Activated CD4-positive, alpha-beta T cell treated with anti-CD3 and anti-CD28 coated beads, Interleukin-2, amount 10 ng/mL, durations not matched to agents 24 days and 14 days (primary cell): Measurements from ENCODE around the gene CCDC85B. TPM values are rescaled to one million over a fixed set of nuclear protein-coding genes. Genes with fewer than 3 reads are reported as not detected.
A peak's percentile ranks its signal among the peaks of the same experiment; 100 is the strongest.

Experiments used
- DNase-seq: peaks from one replicate; pipeline ENCODE4 v3.0.0; 2022
- H3K27ac Mint-ChIP-seq: one replicate; pipeline ENCODE4 v1.8.0; 2022; ENCODE audit warnings: mild to moderate bottlenecking, mixed read lengths
- H3K27me3 Mint-ChIP-seq: one replicate; pipeline ENCODE4 v1.8.0; 2022; ENCODE audit warnings: mixed read lengths
- H3K36me3 Mint-ChIP-seq: one replicate; pipeline ENCODE4 v1.8.0; 2022; ENCODE audit warnings: low read depth, mild to moderate bottlenecking, mixed read lengths
- H3K4me1 Mint-ChIP-seq: one replicate; pipeline ENCODE4 v1.8.0; 2021; ENCODE audit warnings: mixed read lengths
- H3K4me3 Mint-ChIP-seq: one replicate; pipeline ENCODE4 v1.8.0; 2022; ENCODE audit warnings: mild to moderate bottlenecking, moderate library complexity, mixed read lengths
- H3K9me3 Mint-ChIP-seq: one replicate; pipeline ENCODE4 v1.8.0; 2021; ENCODE audit warnings: mixed read lengths
- intact Hi-C: fragments of 100-400 bp; cut with micrococcal nuclease; formaldehyde crosslinking; loops from one replicate; pipeline ENCODE4 v1.15.1; 2023
- total RNA-seq: library from RNA; stranded (reverse); gene quantifications from 2 replicates; pipeline ENCODE4 v1.2.3, GENCODE V29; 2022

Gene CCDC85B
- total RNA-seq, 1 donor from 2014 or later, result 62.5 TPM

- Mint-ChIP-seq H3K27ac (no peak overlapping the region), H3K36me3 (peaks cover 17% of the 10 kb centered on the region), H3K9me3 (no peaks in the 10 kb centered on the region), H3K4me3 (no peak overlapping the region), H3K27me3 (no peaks in the 10 kb centered on the region), H3K4me1 (peaks cover 14% of the 10 kb centered on the region)
- DNase-seq, result no peak
- intact Hi-C loops, result no loop called here
Observed at GRCh38 chr11:65869643-65870306, 20.7 kb upstream of the CCDC85B start.

GRCh38 chr11:65870307-65870658 lies 20.2 kb upstream of the CCDC85B start:
- Mint-ChIP-seq H3K4me1 (peaks cover 14% of the 10 kb centered on the region), H3K9me3 (no peaks in the 10 kb centered on the region), H3K27ac (no peak overlapping the region), H3K4me3 (no peak overlapping the region), H3K27me3 (no peaks in the 10 kb centered on the region), H3K36me3 (peaks cover 12% of the 10 kb centered on the region)
- intact Hi-C loops, result no loop called here
- no peak for DNase-seq

DNA sequence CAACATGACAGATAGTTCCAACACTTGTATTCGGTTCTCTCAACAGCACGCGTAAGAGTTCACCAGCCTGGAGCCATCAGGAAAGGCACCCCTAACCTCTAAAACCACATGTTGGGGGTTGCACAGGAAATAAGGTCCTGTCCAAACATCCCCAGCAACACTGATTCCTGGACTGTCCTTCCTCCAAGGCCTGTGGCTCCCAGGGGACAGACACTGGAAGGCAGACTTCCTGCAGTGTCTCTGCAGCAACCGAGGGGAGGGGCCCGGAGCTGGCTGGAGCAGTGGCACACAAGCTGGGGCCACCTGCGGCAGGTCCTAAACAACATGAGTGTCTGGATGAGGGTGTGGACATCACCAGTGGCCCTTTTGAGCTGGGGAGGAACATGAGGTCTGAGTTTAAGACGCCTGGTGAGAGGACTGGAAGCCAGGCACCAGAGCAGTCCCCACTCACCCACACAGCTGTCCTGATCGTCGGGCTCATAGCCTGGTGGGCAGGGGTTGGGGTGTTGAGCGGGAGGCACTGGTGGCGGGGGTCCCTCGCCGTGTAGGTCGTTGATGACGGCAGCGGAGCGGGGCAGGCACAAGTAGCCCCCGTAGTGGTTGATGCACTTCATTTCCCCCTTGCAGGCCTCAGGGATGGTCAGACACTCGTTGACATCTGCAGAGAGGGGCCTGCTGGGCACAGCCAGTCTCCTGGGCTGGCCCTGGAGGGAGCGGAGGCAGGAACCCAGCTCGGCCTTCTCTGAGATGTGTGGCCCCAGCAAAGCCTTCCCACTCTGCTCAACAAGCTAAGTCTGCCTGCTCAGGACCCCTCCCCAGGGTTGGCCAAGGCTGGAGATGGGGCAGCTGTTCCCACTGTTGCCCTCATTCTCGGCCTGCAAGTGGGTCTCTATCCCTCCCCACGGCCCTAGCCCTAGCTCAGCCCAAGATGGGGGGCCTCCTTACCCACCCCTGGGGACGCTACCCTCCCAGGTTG lies 19.5 kb upstream of the CCDC85B start:
- H3K27ac Mint-ChIP-seq, result no peak overlapping the region

GRCh38 chr11:65871811-65872548 lies 18.5 kb upstream of the CCDC85B start:
- no peak for DNase-seq
- Mint-ChIP-seq H3K4me3 (peak overlapping the region; percentile 37), H3K27me3 (no peaks in the 10 kb centered on the region), H3K4me1 (peaks cover 18% of the 10 kb centered on the region), H3K9me3 (no peaks in the 10 kb centered on the region), H3K27ac (no peak overlapping the region), H3K36me3 (peaks cover 6% of the 10 kb centered on the region)
- intact Hi-C loops, result no loop called here

More for the DNA sequence above, 19.5 kb upstream of the CCDC85B start:
- Mint-ChIP-seq H3K9me3 (no peaks in the 10 kb centered on the region), H3K4me3 (no peak overlapping the region), H3K27me3 (no peaks in the 10 kb centered on the region), H3K4me1 (peaks cover 14% of the 10 kb centered on the region), H3K36me3 (peaks cover 10% of the 10 kb centered on the region)
- intact Hi-C loops, result no loop called here
- peak; percentile 67 for DNase-seq

DNA sequence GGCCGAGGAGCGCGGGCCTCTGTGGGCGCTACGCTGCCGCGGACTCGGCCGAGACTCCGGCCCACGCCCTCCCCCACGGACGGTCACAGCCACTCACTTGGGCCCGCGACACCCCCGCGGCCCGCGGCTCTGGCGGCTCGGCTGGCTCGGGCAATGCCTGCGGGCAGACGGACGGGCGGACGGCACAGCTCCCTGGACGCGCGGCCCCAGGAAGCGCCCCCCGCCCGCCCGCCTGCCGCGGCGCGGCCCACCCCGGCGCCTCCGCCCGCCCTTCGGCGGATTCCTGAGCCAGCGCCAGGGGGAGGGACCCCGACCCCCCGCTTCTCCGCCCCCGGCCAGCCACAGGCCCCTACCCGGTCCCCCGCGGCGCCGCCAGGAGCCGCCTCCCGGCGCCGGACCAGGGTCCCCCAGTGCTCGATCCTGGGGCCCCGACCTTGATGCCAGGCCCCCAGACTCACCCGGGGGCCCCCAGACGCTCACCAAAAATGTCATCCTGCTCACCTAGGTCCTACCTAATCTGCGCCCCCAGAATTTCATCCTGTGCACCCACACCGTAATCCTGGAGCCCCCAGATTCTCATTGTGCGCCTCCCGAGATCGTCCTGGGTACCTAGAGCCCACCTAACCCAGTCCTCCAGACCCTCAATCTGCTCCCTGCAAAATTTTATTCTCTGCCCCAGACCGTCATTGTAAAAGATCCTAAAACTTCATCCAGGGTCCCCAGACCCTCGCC lies 17.7 kb upstream of the CCDC85B start, which contains the start of gene EFEMP2:
Gene EFEMP2, minus strand, starts transcription at position 215 of the 732 bp plus-strand sequence. CDS start 446 bp downstream, outside the sequence.
- DNase-seq, result no peak
- intact Hi-C loops, result loop anchor here (1.0 kb wide), 1 partner anchor 13 kb away; no protein-coding TSS in a partner anchor
- Mint-ChIP-seq H3K27ac (peak within 1 kb of the TSS; percentile 22), H3K36me3 (peaks cover 2% of the 10 kb centered on the region), H3K4me1 (peaks cover 16% of the 10 kb centered on the region), H3K4me3 (peak within 1 kb of the TSS; percentile 80), H3K9me3 (no peaks in the 10 kb centered on the region), H3K27me3 (no peaks in the 10 kb centered on the region)

GRCh38 chr11:65873318-65874156 lies 16.9 kb upstream of the CCDC85B start:
- Mint-ChIP-seq H3K4me1 (peaks cover 19% of the 10 kb centered on the region), H3K9me3 (no peaks in the 10 kb centered on the region), H3K36me3 (peaks cover under 1% of the 10 kb centered on the region), H3K27ac (peak overlapping the region; percentile 22), H3K27me3 (no peaks in the 10 kb centered on the region), H3K4me3 (peak overlapping the region; percentile 80)
- peak; percentile 100 for DNase-seq
- intact Hi-C loops, result loop anchor here (1.0 kb wide), 1 partner anchor 14 kb away; no protein-coding TSS in a partner anchor

GRCh38 chr11:65879617-65880016 lies 10.9 kb upstream of the CCDC85B start, which contains the start of gene CTSW:
TSS of gene CTSW (plus strand) at chr11:65879837. CDS start at chr11:65879855, 18 bp downstream.
- Mint-ChIP-seq H3K27ac (peak within 1 kb of the TSS; percentile 80), H3K9me3 (no peaks in the 10 kb centered on the region), H3K4me1 (peaks cover 28% of the 10 kb centered on the region), H3K27me3 (no peaks in the 10 kb centered on the region), H3K4me3 (peak within 1 kb of the TSS; percentile 66), H3K36me3 (peaks cover 14% of the 10 kb centered on the region)
- peak; percentile 78 for DNase-seq
- intact Hi-C loops, result no loop called here

DNA sequence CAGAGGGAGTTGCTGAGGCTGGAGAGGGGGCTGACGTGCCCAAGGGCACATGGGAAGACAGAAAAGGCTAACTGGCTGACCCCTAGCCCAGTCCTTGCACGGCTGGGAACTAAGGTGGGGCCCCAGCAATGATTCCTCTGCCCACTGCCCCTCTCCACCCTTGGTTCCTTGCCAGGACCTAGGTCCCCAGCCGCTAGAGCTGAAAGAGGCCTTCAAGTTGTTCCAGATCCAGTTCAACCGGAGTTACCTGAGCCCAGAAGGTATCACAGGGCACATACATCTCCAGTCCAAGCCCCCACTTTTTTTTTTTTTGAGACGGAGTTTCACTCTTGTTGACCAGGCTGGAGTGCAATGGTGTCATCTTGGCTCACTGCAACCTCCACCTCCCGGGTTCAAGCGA lies 10.4 kb upstream of the CCDC85B start:
- Mint-ChIP-seq H3K4me3 (peak overlapping the region; percentile 66), H3K27ac (peak overlapping the region; percentile 80), H3K4me1 (peaks cover 30% of the 10 kb centered on the region)

DNA sequence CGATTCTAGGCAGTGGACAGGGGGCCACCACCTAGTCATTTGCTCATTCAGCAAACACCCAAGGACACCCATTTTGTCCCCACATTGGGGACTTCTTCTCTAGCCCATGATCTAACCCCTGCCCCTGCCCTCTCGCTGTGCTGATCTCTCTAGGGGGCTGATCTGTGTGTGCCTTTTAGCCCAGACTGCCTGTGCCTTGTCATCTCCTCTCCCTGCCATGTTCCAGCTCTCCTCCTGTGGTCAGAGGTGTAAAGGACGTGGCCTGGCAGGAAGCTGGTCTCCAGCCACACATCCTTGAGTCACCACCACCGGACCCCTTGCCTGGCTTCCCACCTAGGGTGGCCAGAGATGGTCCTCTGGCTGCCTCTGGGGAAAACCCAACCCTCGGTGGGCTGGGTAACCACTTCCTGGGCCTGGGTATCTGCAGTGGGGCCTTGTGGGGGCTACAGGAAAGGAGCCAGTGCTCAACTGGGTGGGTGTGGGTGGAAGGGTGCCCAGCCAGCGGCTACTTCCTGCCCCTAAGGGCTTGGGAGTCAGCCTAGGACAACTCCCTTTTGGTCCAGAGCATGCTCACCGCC lies 9.5 kb upstream of the CCDC85B start:
- peak; percentile 70 for DNase-seq
- H3K27me3 Mint-ChIP-seq, result no peaks in the 10 kb centered on the region
- H3K4me3 Mint-ChIP-seq, result peak overlapping the region; percentile 13
- H3K9me3 Mint-ChIP-seq, result no peaks in the 10 kb centered on the region
- intact Hi-C loops, result no loop called here
- H3K27ac Mint-ChIP-seq, result peak overlapping the region; percentile 43
- peaks cover 34% of the 10 kb centered on the region for H3K4me1 Mint-ChIP-seq
- H3K36me3 Mint-ChIP-seq, result peaks cover 16% of the 10 kb centered on the region

More for the DNA sequence above, 10.4 kb upstream of the CCDC85B start:
- DNase-seq, result no peak
- no peaks in the 10 kb centered on the region for H3K9me3 Mint-ChIP-seq
- peaks cover 16% of the 10 kb centered on the region for H3K36me3 Mint-ChIP-seq
- intact Hi-C loops, result no loop called here
- H3K27me3 Mint-ChIP-seq, result no peaks in the 10 kb centered on the region

DNA sequence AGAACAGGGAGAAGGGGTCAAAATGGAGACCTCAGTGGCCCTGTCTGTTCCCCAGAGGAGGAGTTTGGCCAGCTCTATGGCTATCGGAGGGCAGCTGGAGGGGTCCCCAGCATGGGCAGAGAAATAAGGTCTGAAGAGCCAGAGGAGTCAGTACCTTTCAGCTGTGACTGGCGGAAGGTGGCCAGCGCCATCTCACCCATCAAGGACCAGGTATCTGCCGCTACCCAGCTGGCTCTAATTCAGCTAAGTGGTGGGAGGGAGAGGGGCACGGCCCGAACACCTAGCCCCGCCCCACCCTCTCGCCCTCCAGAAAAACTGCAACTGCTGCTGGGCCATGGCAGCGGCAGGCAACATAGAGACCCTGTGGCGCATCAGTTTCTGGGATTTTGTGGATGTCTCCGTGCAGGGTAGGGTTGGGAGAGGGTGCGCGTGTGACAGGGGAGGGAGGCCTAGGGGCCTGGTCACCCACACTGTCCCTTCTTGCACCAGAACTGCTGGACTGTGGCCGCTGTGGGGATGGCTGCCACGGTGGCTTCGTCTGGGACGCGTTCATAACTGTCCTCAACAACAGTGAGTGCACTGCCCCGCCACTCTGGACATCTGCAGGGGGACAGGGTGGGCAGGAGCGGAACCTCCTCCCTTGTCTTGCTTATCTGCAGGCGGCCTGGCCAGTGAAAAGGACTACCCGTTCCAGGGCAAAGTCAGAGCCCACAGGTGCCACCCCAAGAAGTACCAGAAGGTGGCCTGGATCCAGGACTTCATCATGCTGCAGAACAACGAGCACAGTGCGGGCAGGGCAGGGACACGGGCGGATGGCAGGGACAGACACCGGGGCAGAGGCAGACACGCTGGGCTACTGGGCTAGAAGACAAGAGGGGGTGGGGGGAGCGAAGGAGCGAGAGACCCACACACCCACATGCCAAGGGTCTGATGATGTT lies 8.1 kb upstream of the CCDC85B start:
- Mint-ChIP-seq H3K36me3 (peaks cover 26% of the 10 kb centered on the region), H3K4me1 (peaks cover 40% of the 10 kb centered on the region), H3K9me3 (no peaks in the 10 kb centered on the region), H3K27ac (no peak overlapping the region), H3K4me3 (no peak overlapping the region), H3K27me3 (no peaks in the 10 kb centered on the region)
- intact Hi-C loops, result no loop called here
- no peak for DNase-seq

- no peaks in the 10 kb centered on the region for H3K27me3 Mint-ChIP-seq
- peaks cover 27% of the 10 kb centered on the region for H3K36me3 Mint-ChIP-seq
- H3K27ac Mint-ChIP-seq, result no peak overlapping the region
- intact Hi-C loops, result no loop called here
- H3K4me1 Mint-ChIP-seq, result peaks cover 42% of the 10 kb centered on the region
- H3K9me3 Mint-ChIP-seq, result no peaks in the 10 kb centered on the region
- no peak for DNase-seq
- H3K4me3 Mint-ChIP-seq, result no peak overlapping the region
Observed at GRCh38 chr11:65883058-65883761, 7.3 kb upstream of the CCDC85B start.
